Peyer's patch (tissue), 4 donors: ENCODE results near the gene ADGRD1. TPM values are rescaled to one million over a fixed set of nuclear protein-coding genes. Genes with fewer than 3 reads are reported as not detected.

ENCODE experiments used
- DNase-seq, 3 donors: peaks; one replicate each; pipeline ENCODE4 v3.0.0-alpha.2; 2017 to 2019
- H3K27ac ChIP-seq, 4 donors: fragments of 200-600 bp; sonication (generic); one replicate each; pipeline ENCODE4 v1.5.1; 2016 to 2019
- H3K27me3 ChIP-seq, 2 donors: fragments of 200-600 bp; sonication (generic); one replicate each; pipeline ENCODE4 v1.5.1; 2019
- H3K36me3 ChIP-seq, 3 donors: fragments of 200-600 bp; sonication (generic); one replicate each; pipeline ENCODE4 v1.5.1; 2016 to 2019
- H3K4me1 ChIP-seq, 4 donors: fragments of 200-600 bp; sonication (generic); one replicate each; pipeline ENCODE4 v1.5.1; 2016 to 2019
- H3K4me3 ChIP-seq, 4 donors: fragments of 200-600 bp; sonication (generic); 1 replicate in 3 of 4; 2 replicates in 1 of 4; pipeline ENCODE4 v1.5.1; 2016 to 2019; ENCODE audit warnings: mild to moderate bottlenecking in 1 of 4
- H3K9me3 ChIP-seq, 4 donors: fragments of 200-600 bp; sonication (generic); one replicate each; pipeline ENCODE4 v1.5.1; 2016 to 2019; ENCODE audit warnings: mild to moderate bottlenecking in 1 of 4
- POLR2A ChIP-seq, 2 donors: fragments of 450-650 bp; IDR thresholded peaks; one replicate each; pipeline ENCODE4 v1.5.1; 2017; ENCODE audit warnings: antibody characterized with exemption in 2 of 2, mild to moderate bottlenecking in 2 of 2, moderate library complexity in 2 of 2
- total RNA-seq, 4 donors: library from RNA; depleted of rRNA; stranded (reverse); fragments of >200 nt; gene quantifications; one replicate each; pipeline ENCODE4 v1.1.0, GENCODE V29; 2016
- TF ChIP-seq, protein P1 (sequence below), 6 experiments: fragments of 450-650 bp in 4 of 6; fragments of 200-600 bp in 2 of 6; sonication (generic) in 1 of 6; IDR thresholded peaks; one replicate each; pipeline ENCODE4 v1.5.1; 2017 to 2019; ENCODE audit warnings: antibody characterized with exemption in 6 of 6, mild to moderate bottlenecking in 3 of 6, moderate library complexity in 1 of 6

Gene ADGRD1
- total RNA-seq, 4 donors from 2014 or later, result 7.0 to 42.9 (median 27.9) TPM

GRCh38 chr12:131052929-131053328, 99.2 kb downstream of the ADGRD1 start:
- no peak overlapping the region for H3K27ac ChIP-seq
- peak in 1 of 3 donors; percentile 12 for DNase-seq
- TF ChIP-seq, protein P1, sequence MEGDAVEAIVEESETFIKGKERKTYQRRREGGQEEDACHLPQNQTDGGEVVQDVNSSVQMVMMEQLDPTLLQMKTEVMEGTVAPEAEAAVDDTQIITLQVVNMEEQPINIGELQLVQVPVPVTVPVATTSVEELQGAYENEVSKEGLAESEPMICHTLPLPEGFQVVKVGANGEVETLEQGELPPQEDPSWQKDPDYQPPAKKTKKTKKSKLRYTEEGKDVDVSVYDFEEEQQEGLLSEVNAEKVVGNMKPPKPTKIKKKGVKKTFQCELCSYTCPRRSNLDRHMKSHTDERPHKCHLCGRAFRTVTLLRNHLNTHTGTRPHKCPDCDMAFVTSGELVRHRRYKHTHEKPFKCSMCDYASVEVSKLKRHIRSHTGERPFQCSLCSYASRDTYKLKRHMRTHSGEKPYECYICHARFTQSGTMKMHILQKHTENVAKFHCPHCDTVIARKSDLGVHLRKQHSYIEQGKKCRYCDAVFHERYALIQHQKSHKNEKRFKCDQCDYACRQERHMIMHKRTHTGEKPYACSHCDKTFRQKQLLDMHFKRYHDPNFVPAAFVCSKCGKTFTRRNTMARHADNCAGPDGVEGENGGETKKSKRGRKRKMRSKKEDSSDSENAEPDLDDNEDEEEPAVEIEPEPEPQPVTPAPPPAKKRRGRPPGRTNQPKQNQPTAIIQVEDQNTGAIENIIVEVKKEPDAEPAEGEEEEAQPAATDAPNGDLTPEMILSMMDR (IDR thresholded peaks at IDR 0.05), result no peak
- TF ChIP-seq POLR2A (IDR thresholded peaks at IDR 0.05), result no peak
- no peak overlapping the region for H3K4me3 ChIP-seq
- H3K27me3 ChIP-seq, result no peaks in the 10 kb centered on the region
- no peaks in the 10 kb centered on the region for H3K9me3 ChIP-seq
- H3K4me1 ChIP-seq, result no peaks in the 10 kb centered on the region
- no peaks in the 10 kb centered on the region for H3K36me3 ChIP-seq

DNA sequence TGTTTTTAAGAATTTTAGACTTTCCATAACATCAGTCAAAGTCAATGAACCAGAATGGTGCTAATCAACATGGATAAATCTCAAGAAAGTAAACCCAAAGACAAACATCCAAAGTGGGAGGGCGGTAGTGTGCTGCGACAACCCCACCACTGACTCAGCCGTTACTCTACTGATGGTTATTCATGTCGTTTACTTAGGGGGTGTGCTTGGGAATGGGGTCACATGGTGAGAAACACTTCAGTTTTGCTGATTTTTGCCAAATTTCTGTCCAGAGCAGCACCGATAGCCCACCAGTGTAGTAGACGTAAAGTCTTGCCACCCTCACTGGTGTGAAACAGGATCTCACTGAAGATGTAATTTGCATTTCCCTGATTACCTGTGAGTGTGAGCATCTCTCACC, 99.9 kb downstream of the ADGRD1 start:
- Histone ChIP-seq H3K27ac (no peak overlapping the region), H3K27me3 (no peaks in the 10 kb centered on the region), H3K4me3 (no peak overlapping the region), H3K4me1 (no peaks in the 10 kb centered on the region), H3K36me3 (no peaks in the 10 kb centered on the region), H3K9me3 (no peaks in the 10 kb centered on the region)
- TF ChIP-seq, protein P1 (IDR thresholded peaks at IDR 0.05), result no peak
- TF ChIP-seq POLR2A (IDR thresholded peaks at IDR 0.05), result no peak
- no peak for DNase-seq

- Histone ChIP-seq H3K4me1 (no peaks in the 10 kb centered on the region), H3K36me3 (no peaks in the 10 kb centered on the region), H3K27ac (no peak overlapping the region), H3K4me3 (no peak overlapping the region), H3K27me3 (no peaks in the 10 kb centered on the region), H3K9me3 (no peaks in the 10 kb centered on the region)
- no peak for TF ChIP-seq POLR2A (IDR thresholded peaks at IDR 0.05)
- TF ChIP-seq, protein P1 (IDR thresholded peaks at IDR 0.05), result no peak
- DNase-seq, result peak in 2 of 3 donors; percentile 34 to 35
Measured at GRCh38 chr12:131054345-131055092, 100.8 kb downstream of the ADGRD1 start.

DNA sequence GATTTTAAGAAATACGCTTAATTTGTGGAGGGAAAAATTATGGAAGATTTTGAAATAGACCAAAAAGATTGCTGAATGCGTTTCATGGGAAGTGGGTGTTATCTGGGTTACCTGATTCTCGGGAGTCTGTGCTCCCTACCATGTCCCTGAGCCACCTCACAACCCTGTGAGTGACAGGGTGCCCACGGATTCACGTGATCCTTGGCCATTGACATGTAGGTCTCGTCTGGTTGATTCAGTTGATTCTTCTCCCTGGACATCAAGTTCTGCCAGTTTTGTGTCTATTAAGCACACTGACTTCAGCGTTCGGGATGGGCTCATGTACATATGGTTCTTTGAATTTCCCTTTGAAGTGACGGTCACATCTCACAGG, 101.4 kb downstream of the ADGRD1 start:
- no peaks in the 10 kb centered on the region for H3K27me3 ChIP-seq
- H3K4me3 ChIP-seq, result no peak overlapping the region
- no peak for TF ChIP-seq POLR2A (IDR thresholded peaks at IDR 0.05)
- TF ChIP-seq, protein P1 (IDR thresholded peaks at IDR 0.05), result no peak
- no peaks in the 10 kb centered on the region for H3K36me3 ChIP-seq
- H3K4me1 ChIP-seq, result no peaks in the 10 kb centered on the region
- DNase-seq, result no peak
- no peak overlapping the region for H3K27ac ChIP-seq
- H3K9me3 ChIP-seq, result no peaks in the 10 kb centered on the region

DNA sequence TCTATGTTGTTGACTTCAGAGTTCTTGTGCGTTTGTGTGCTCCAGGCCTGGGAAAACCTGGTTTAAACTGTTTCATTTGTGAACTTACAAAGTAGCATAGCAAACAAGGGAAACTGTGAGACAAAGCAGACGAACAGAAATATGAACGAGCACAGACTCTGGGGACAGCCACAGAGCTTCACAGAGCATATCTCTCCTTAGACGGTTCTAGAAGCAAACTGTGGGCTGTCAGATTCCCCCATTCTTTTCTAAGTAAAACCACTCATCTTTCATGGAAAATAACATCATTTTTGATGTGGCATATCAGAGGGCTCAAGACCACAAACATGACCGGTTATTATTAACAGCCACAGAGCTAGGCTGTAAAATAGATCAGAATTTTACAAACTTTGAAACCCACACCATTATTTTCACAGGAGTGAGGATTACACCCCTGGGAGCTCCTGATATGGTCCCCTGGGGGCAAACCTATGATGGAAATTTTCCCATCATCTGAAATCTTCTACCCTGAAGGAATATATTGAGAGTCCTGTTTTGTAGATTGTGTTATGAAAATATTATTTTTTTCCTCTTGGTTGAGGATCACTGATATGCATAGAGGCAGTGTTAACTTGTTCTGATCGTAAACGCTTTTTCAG, 102.0 kb downstream of the ADGRD1 start:
- DNase-seq, result no peak
- H3K4me1 ChIP-seq, result no peaks in the 10 kb centered on the region
- no peak overlapping the region for H3K4me3 ChIP-seq
- no peak overlapping the region for H3K27ac ChIP-seq
- TF ChIP-seq, protein P1 (IDR thresholded peaks at IDR 0.05), result no peak
- no peak for TF ChIP-seq POLR2A (IDR thresholded peaks at IDR 0.05)
- no peaks in the 10 kb centered on the region for H3K27me3 ChIP-seq
- no peaks in the 10 kb centered on the region for H3K36me3 ChIP-seq
- H3K9me3 ChIP-seq, result no peaks in the 10 kb centered on the region
